Prostate gland (tissue), 2 donors: Measurements from ENCODE around the gene OMG. TPM values are rescaled to one million over a fixed set of nuclear protein-coding genes. Genes with fewer than 3 reads are reported as not detected.
"Not testable (repeated sequence)": the region's sequence is repeated elsewhere in the genome, so short reads cannot be mapped to it uniquely, and the experiment has no call there.

Experiments
- DNase-seq: peaks from one replicate; pipeline ENCODE4 v3.0.0-alpha.2; 2019; ENCODE audit warnings: low spot score
- H3K27ac ChIP-seq, 2 donors: fragments of 200-600 bp; sonication (generic); 2 replicates each; pipeline ENCODE4 v1.5.1; 2017 to 2019
- H3K27me3 ChIP-seq: fragments of 200-600 bp; sonication (generic); replicated peaks from 2 replicates; pipeline ENCODE4 v1.5.1; 2019; ENCODE audit not compliant: insufficient read depth
- H3K36me3 ChIP-seq, 2 donors: fragments of 200-600 bp; sonication (generic); 1 replicate in 1 of 2; 2 replicates in 1 of 2; pipeline versions ENCODE4 v1.5.1 to v1.8.1; 2017 to 2019
- H3K4me1 ChIP-seq: fragments of 200-600 bp; sonication (generic); replicated peaks from 2 replicates; pipeline ENCODE4 v1.5.1; 2019
- H3K4me3 ChIP-seq, 2 donors: fragments of 200-600 bp; sonication (generic); 2 replicates each; pipeline ENCODE4 v1.5.1; 2017 to 2019
- H3K9me3 ChIP-seq: fragments of 200-600 bp; sonication (generic); 2 replicates; pipeline ENCODE4 v1.5.1; 2017
- CTCF ChIP-seq, 4 experiments: fragments of 200-600 bp in 2 of 4; fragments of 450-650 bp in 2 of 4; sonication (generic) in 2 of 4; IDR thresholded peaks; 1 replicate in 3 of 4; 2 replicates in 1 of 4; pipeline ENCODE4 v1.5.1; 2016 to 2019; ENCODE audit warnings: antibody characterized with exemption in 4 of 4, mild to moderate bottlenecking in 2 of 4, moderate library complexity in 2 of 4
- POLR2A ChIP-seq: fragments of 450-650 bp; IDR thresholded peaks from one replicate; pipeline ENCODE4 v1.6.1; 2016; ENCODE audit warnings: antibody characterized with exemption, mild to moderate bottlenecking
- POLR2AphosphoS5 ChIP-seq: sonication (generic); formaldehyde crosslinking; IDR thresholded peaks from one replicate; pipeline ENCODE4 v1.6.1; 2017; ENCODE audit warnings: antibody characterized with exemption
- WGBS: methylation state at CpG from one replicate; pipeline ENCODE4 v1.1.5; 2018; 5-methylcytosine and 5-hydroxymethylcytosine counted together
- intact Hi-C: fragments of 100-400 bp; cut with DNase I; formaldehyde crosslinking; loops from one replicate; pipeline ENCODE4 v1.14.2; 2022
- total RNA-seq, 2 donors: library from RNA; depleted of rRNA; stranded (reverse); fragments of >200 nt; gene quantifications; one replicate each; pipeline ENCODE4 v1.1.0, GENCODE V29; 2016

Gene OMG
- total RNA-seq, 2 donors from 2014 or later, result not detected

- TF ChIP-seq POLR2AphosphoS5, result no peak
- TF ChIP-seq POLR2A, result no peak
- TF ChIP-seq CTCF (IDR thresholded peaks at IDR 0.05), result no peak
- intact Hi-C loops, result no loop called here
- Histone ChIP-seq H3K9me3 (no peaks in the 10 kb centered on the region), H3K36me3 (no peaks in the 10 kb centered on the region), H3K4me3 (no peak overlapping the region), H3K27me3 (no peaks in the 10 kb centered on the region), H3K27ac (no peak overlapping the region), H3K4me1 (no peaks in the 10 kb centered on the region)
- DNase-seq, result no peak
- 38% methylated on average over 3 of the region's 3 CpGs for WGBS
Observed at GRCh38 chr17:31289790-31290189, 7.2 kb downstream of the OMG start.

- DNase-seq, H3K27ac ChIP-seq, H3K36me3 ChIP-seq, H3K9me3 ChIP-seq, intact Hi-C loops, H3K27me3 ChIP-seq, H3K4me1 ChIP-seq, H3K4me3 ChIP-seq: not testable (repeated sequence)
- 100% methylated on average over 1 of the region's 1 CpG for WGBS
Observed at GRCh38 chr17:31287932-31288331, 9.1 kb downstream of the OMG start.

- no peak for DNase-seq
- 89% methylated on average over 1 of the region's 1 CpG for WGBS
Observed at GRCh38 chr17:31286587-31286986, 10.5 kb downstream of the OMG start.

GRCh38 chr17:31283841-31284240 is 13.2 kb downstream of the OMG start:
- TF ChIP-seq POLR2AphosphoS5, result no peak
- no peak for TF ChIP-seq POLR2A
- TF ChIP-seq CTCF (IDR thresholded peaks at IDR 0.05), result no peak
- intact Hi-C loops, result no loop called here

More at GRCh38 chr17:31286587-31286986, 10.5 kb downstream of the OMG start:
- H3K36me3 ChIP-seq, result no peaks in the 10 kb centered on the region
- no peak overlapping the region for H3K4me3 ChIP-seq
- intact Hi-C loops, result no loop called here
- no peaks in the 10 kb centered on the region for H3K9me3 ChIP-seq
- TF ChIP-seq CTCF (IDR thresholded peaks at IDR 0.05), result no peak
- no peak for TF ChIP-seq POLR2A
- TF ChIP-seq POLR2AphosphoS5, result no peak
- no peaks in the 10 kb centered on the region for H3K27me3 ChIP-seq
- H3K27ac ChIP-seq, result no peak overlapping the region
- no peaks in the 10 kb centered on the region for H3K4me1 ChIP-seq

GRCh38 chr17:31281061-31281460 is 16.0 kb downstream of the OMG start:
- 96% methylated on average over 2 of the region's 2 CpGs for WGBS
- Histone ChIP-seq H3K9me3 (no peaks in the 10 kb centered on the region), H3K36me3 (no peaks in the 10 kb centered on the region), H3K4me1 (no peaks in the 10 kb centered on the region), H3K4me3 (no peak overlapping the region), H3K27ac (no peak overlapping the region), H3K27me3 (no peaks in the 10 kb centered on the region)
- intact Hi-C loops, result no loop called here
- no peak for DNase-seq
- TF ChIP-seq POLR2A, result no peak
- TF ChIP-seq POLR2AphosphoS5, result no peak
- TF ChIP-seq CTCF (IDR thresholded peaks at IDR 0.05), result no peak

More at GRCh38 chr17:31283841-31284240, 13.2 kb downstream of the OMG start:
- H3K36me3 ChIP-seq, result no peaks in the 10 kb centered on the region
- no peaks in the 10 kb centered on the region for H3K27me3 ChIP-seq
- no peaks in the 10 kb centered on the region for H3K4me1 ChIP-seq
- no peak overlapping the region for H3K27ac ChIP-seq
- no peaks in the 10 kb centered on the region for H3K9me3 ChIP-seq
- no peak overlapping the region for H3K4me3 ChIP-seq
- no peak for DNase-seq
